IMR-90 (cell line): ENCODE data around the gene SPDYE2B. TPM values are rescaled to one million over a fixed set of nuclear protein-coding genes. Genes with fewer than 3 reads are reported as not detected.

ENCODE experiments used
- microRNA-seq, 2 experiments: library from miRNA; stranded (forward) in 1 of 2; unstranded in 1 of 2; fragments of 10-50 nt in 1 of 2; fragments of <30 nt in 1 of 2; gene quantifications in 1 of 2; microRNA quantifications in 1 of 2; one replicate each; pipeline versions ENCODE3 to v1.1.0; 2013 to 2020; ENCODE audit not compliant: insufficient read depth in 1 of 2, insufficient read length in 1 of 2, unreplicated experiment in 1 of 2
- polyA plus RNA-seq, 3 experiments: library from polyadenylated mRNA; depleted of rRNA; stranded (reverse); fragments of >200 nt; gene quantifications; 2 replicates each; pipeline ENCODE4 v1.2.3, GENCODE V29; 2012; ENCODE audit warnings: low replicate concordance in 1 of 3
- small RNA-seq, 5 experiments: library from RNA; depleted of rRNA; stranded (forward); fragments of <200 nt; gene quantifications; one replicate each; pipeline ENCODE3, GENCODE V24; 2012
- total RNA-seq: library from RNA; depleted of rRNA; stranded (reverse); fragments of >200 nt; gene quantifications from 2 replicates; pipeline ENCODE4 v1.2.3, GENCODE V29; 2012; rRNA removed

SPDYE2B gene
- total and polyA plus RNA-seq, 2 of the 4 experiments (the other 2 are of a cell fraction), result not detected

Small RNAs within 50 kb of the gene (microRNA-seq; reads per million reads assigned to microRNA genes)
- not detected for gene AC105052.3 (ENCODE audit: insufficient read depth, insufficient read length)
- not detected for gene UPK3BL1 (ENCODE audit: insufficient read depth, insufficient read length)

Small RNAs within 50 kb of the gene (small RNA-seq; reads per million reads assigned to genes)
- gene AC105052.3 (0 reads per million in 5 experiments), gene UPK3BL1 (0 reads per million in 5 experiments)

Other genes with a start within 250 kb of the SPDYE2B start
- gene ORAI2, start 216.7 kb upstream of the SPDYE2B start, total RNA-seq, result 52.0 and 52.2 TPM in 2 replicates
- gene ORAI2, start 216.7 kb upstream of the SPDYE2B start, polyA plus RNA-seq (2012; rRNA removed), result 58.3 and 73.5 TPM in 2 replicates
- gene ALKBH4, start 185.5 kb upstream of the SPDYE2B start, total RNA-seq, result 6.1 and 7.2 TPM in 2 replicates
- gene ALKBH4, start 185.5 kb upstream of the SPDYE2B start, polyA plus RNA-seq (2012; rRNA removed), result 7.4 and 8.1 TPM in 2 replicates
- gene LRWD1, start 185.3 kb upstream of the SPDYE2B start, total RNA-seq, result 13.3 and 20.3 TPM in 2 replicates
- 27.2 and 31.6 TPM in 2 replicates for gene LRWD1, start 185.3 kb upstream of the SPDYE2B start, polyA plus RNA-seq (2012; rRNA removed)
- 20.8 and 31.1 TPM in 2 replicates for gene POLR2J, start 171.4 kb upstream of the SPDYE2B start, total RNA-seq
- gene POLR2J, start 171.4 kb upstream of the SPDYE2B start, polyA plus RNA-seq (2012; rRNA removed), result 92.6 and 134 TPM in 2 replicates
- gene RASA4B, start 132.5 kb upstream of the SPDYE2B start, total RNA-seq, result 1.8 and 3.3 TPM in 2 replicates
- gene RASA4B, start 132.5 kb upstream of the SPDYE2B start, polyA plus RNA-seq (2012; rRNA removed), result 7.7 and 9.3 TPM in 2 replicates
- gene UPK3BL2, start 106.6 kb upstream of the SPDYE2B start, total RNA-seq, result 0.18 and 0.56 TPM in 2 replicates
- gene UPK3BL2, start 106.6 kb upstream of the SPDYE2B start, polyA plus RNA-seq (2012; rRNA removed), result 4.6 and 5.7 TPM in 2 replicates
- gene SPDYE2, start 99.1 kb upstream of the SPDYE2B start, total RNA-seq, result not detected in 2 replicates
- not detected in 2 replicates for gene SPDYE2, start 99.1 kb upstream of the SPDYE2B start, polyA plus RNA-seq (2012; rRNA removed)
- 13.1 and 14.2 TPM in 2 replicates for gene POLR2J3, start 77.7 kb upstream of the SPDYE2B start, total RNA-seq
- gene POLR2J3, start 77.7 kb upstream of the SPDYE2B start, polyA plus RNA-seq (2012; rRNA removed), result 9.3 and 14.7 TPM in 2 replicates
- 3.3 and 3.8 TPM in 2 replicates for gene RASA4, start 33.6 kb upstream of the SPDYE2B start, total RNA-seq
- 18.6 and 21.4 TPM in 2 replicates for gene RASA4, start 33.6 kb upstream of the SPDYE2B start, polyA plus RNA-seq (2012; rRNA removed)
- 1.6 and 2.8 TPM in 2 replicates for gene UPK3BL1, start 7.5 kb upstream of the SPDYE2B start, total RNA-seq
- gene UPK3BL1, start 7.5 kb upstream of the SPDYE2B start, polyA plus RNA-seq (2012; rRNA removed), result 21.1 and 23.9 TPM in 2 replicates
- 0.83 and 1.3 TPM in 2 replicates for gene POLR2J2, start 21.3 kb downstream of the SPDYE2B start, total RNA-seq
- gene POLR2J2, start 21.3 kb downstream of the SPDYE2B start, polyA plus RNA-seq (2012; rRNA removed), result 1.3 and 1.6 TPM in 2 replicates
- 4.3 and 6.4 TPM in 2 replicates for gene FAM185A, start 98.7 kb downstream of the SPDYE2B start, total RNA-seq
- gene FAM185A, start 98.7 kb downstream of the SPDYE2B start, polyA plus RNA-seq (2012; rRNA removed), result 3.0 and 3.6 TPM in 2 replicates